Type B pancreatic cell (in vitro differentiated cells): Measurements from ENCODE around the gene OR51S1. TPM values are rescaled to one million over a fixed set of nuclear protein-coding genes. Genes with fewer than 3 reads are reported as not detected.

ENCODE experiments used
- DNase-seq: peaks from one replicate; pipeline ENCODE4 v3.0.0; 2021; ENCODE audit warnings: mixed read lengths; ENCODE audit not compliant: unreplicated experiment; ENCODE audit errors: extremely low spot score
- H3K27ac Mint-ChIP-seq: 2 replicates; pipeline ENCODE4 v1.8.0; 2021; ENCODE audit warnings: mild to moderate bottlenecking, mixed read lengths
- H3K27me3 Mint-ChIP-seq: 2 replicates; pipeline ENCODE4 v1.8.0; 2021; ENCODE audit warnings: mixed read lengths
- H3K36me3 Mint-ChIP-seq: 2 replicates; pipeline ENCODE4 v1.8.0; 2021; ENCODE audit warnings: mixed read lengths
- H3K4me1 Mint-ChIP-seq: one replicate; pipeline ENCODE4 v1.8.0; 2021; ENCODE audit warnings: mixed read lengths; ENCODE audit not compliant: unreplicated experiment
- H3K4me3 Mint-ChIP-seq: 2 replicates; pipeline ENCODE4 v1.8.0; 2021; ENCODE audit warnings: mild to moderate bottlenecking, mixed read lengths
- H3K9me3 Mint-ChIP-seq: 2 replicates; pipeline ENCODE4 v1.8.0; 2021; ENCODE audit warnings: mixed read lengths
- CTCF ChIP-seq: fragments of 200-600 bp; sonication (generic); conservative IDR thresholded peaks from 2 replicates; pipeline ENCODE4 v1.5.0; 2021; ENCODE audit warnings: antibody characterized with exemption, mild to moderate bottlenecking
- long read RNA-seq: library from polyadenylated mRNA; unstranded; transcript quantifications from one replicate; pipeline ENCODE4 v2.0.0, GENCODE V29; 2020
- total RNA-seq: library from RNA; stranded (reverse); gene quantifications from 2 replicates; pipeline ENCODE4 v1.2.1, GENCODE V29; 2021; ENCODE audit warnings: low replicate concordance

Gene OR51S1
- total RNA-seq = not detected in 2 replicates
- long read RNA-seq = 0 reads

GRCh38 chr11:4848908-4849532 is at the start of gene OR51S1:
TSS of gene OR51S1 (minus strand) at chr11:4849208. CDS start at chr11:4849208, 0 bp downstream.
- no peak for TF ChIP-seq CTCF
- Mint-ChIP-seq H3K27ac (no peak within 1 kb of the TSS), H3K4me1 (no peaks in the 10 kb centered on the region), H3K4me3 (no peak within 1 kb of the TSS), H3K36me3 (no peaks in the 10 kb centered on the region), H3K27me3 (no peaks in the 10 kb centered on the region), H3K9me3 (no peaks in the 10 kb centered on the region)
- no peak for DNase-seq

- H3K9me3 Mint-ChIP-seq = no peaks in the 10 kb centered on the region
- no peak for DNase-seq
Measured at GRCh38 chr11:4891996-4892640, 43.1 kb upstream of the OR51S1 start.

GRCh38 chr11:4890279-4890678 is 41.3 kb upstream of the OR51S1 start:
- H3K4me1 Mint-ChIP-seq = no peaks in the 10 kb centered on the region

More at GRCh38 chr11:4891996-4892640, 43.1 kb upstream of the OR51S1 start:
- H3K27ac Mint-ChIP-seq = no peak overlapping the region
- TF ChIP-seq CTCF = peak; percentile 49
- no peaks in the 10 kb centered on the region for H3K4me1 Mint-ChIP-seq
- H3K27me3 Mint-ChIP-seq = no peaks in the 10 kb centered on the region
- no peaks in the 10 kb centered on the region for H3K36me3 Mint-ChIP-seq
- no peak overlapping the region for H3K4me3 Mint-ChIP-seq

DNA sequence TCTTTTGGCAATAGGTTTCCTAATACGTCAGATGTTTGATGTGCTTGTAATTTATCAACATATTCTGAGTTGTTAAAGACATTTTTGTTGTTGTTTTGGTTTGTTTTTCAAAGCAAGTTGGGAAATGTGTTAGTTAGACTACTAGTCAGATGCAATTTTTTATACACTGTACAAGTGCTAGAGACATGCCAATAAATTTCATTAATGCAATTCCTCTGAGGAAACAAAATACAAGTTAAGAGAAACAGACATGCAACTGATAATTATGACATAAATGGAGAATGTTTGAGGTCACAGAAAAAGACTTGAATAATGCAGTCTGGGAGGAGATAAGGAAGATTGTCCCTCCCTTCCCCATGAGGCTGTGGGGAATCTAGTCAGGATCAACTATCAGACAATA is 38.6 kb upstream of the OR51S1 start:
- no peaks in the 10 kb centered on the region for H3K27me3 Mint-ChIP-seq
- no peaks in the 10 kb centered on the region for H3K9me3 Mint-ChIP-seq
- no peaks in the 10 kb centered on the region for H3K36me3 Mint-ChIP-seq
- no peak for TF ChIP-seq CTCF
- H3K4me1 Mint-ChIP-seq = no peaks in the 10 kb centered on the region
- no peak for DNase-seq
- no peak overlapping the region for H3K4me3 Mint-ChIP-seq
- H3K27ac Mint-ChIP-seq = no peak overlapping the region

More at GRCh38 chr11:4890279-4890678, 41.3 kb upstream of the OR51S1 start:
- Mint-ChIP-seq H3K4me3 (no peak overlapping the region), H3K36me3 (no peaks in the 10 kb centered on the region), H3K9me3 (no peaks in the 10 kb centered on the region), H3K27ac (no peak overlapping the region), H3K27me3 (no peaks in the 10 kb centered on the region)
- TF ChIP-seq CTCF = no peak
- DNase-seq = no peak

DNA sequence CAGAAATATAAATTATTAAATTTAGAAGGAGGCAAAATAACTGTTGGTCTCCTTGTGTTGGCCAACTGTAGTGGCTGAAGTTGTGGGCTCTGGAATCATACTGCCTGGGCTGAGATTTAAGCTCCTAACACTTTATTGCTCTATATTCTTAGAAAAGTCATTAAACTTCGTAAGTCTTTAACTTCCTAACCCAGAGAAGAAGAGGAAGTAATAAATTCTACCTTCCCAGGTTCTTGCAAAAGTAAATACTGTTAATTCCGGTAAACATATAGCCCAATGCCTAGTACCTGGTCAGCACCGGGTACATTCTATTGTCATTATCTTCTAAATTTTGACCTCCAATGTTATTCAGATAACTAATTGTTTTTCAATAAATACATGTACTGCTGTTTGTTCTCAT is 37.2 kb upstream of the OR51S1 start:
- H3K9me3 Mint-ChIP-seq = no peaks in the 10 kb centered on the region
- H3K4me1 Mint-ChIP-seq = peaks cover 6% of the 10 kb centered on the region
- no peak for DNase-seq
- no peak overlapping the region for H3K27ac Mint-ChIP-seq
- no peak for TF ChIP-seq CTCF
- H3K27me3 Mint-ChIP-seq = no peaks in the 10 kb centered on the region
- no peak overlapping the region for H3K4me3 Mint-ChIP-seq
- no peaks in the 10 kb centered on the region for H3K36me3 Mint-ChIP-seq
